ENCODE data around the gene FNDC5. TPM values are rescaled to one million over a fixed set of nuclear protein-coding genes. Genes with fewer than 3 reads are reported as not detected.
"Not testable (repeated sequence)": the region's sequence is repeated elsewhere in the genome, so short reads cannot be mapped to it uniquely, and the experiment has no call there.

Gene FNDC5
- total RNA-seq, 6 experiments from 2014 or later = 1.0 to 8.3 (median 2.4) TPM

DNA sequence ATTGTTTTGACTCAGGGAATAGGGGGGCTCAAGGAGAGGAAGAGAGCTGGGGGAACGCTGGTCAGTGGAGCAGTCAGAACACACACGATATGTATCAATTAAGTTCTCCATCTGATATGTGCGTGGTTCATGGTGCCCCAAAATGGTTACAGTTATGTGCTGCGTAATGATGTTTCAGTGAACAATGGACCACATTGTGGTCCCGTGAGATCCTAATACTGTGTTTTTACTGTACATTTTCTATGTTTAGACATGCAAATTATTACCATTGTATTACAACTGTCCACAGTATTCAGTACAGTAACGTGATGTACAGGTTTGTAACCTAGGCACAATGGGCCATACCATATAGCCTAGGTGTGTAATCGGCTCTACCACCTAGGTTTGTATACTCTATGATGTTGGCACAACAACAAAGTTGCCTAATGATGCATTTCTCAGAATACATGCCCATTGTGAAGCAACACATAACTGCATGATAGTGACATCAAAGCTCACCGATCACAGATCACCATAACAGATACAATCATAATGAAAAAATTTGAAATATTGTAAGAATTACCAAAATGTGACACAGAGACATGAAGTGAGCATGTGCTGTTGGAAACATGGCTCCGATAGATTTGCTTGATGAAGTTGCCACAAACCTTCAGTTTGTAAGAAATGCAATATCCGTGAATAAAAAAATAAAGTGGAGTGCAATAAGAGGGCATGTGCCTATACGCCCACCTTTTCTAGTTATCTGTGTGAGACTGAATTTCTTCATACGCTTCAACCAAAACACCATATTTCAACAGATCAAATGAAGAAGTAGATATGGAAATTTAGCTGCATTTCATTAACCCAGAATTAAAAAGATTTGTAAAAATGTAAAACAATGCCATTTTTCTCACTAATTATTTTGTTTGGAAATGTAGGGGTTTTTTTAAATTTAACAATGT is 45.3 kb upstream of the FNDC5 start:
- H3K27ac ChIP-seq = no peak overlapping the region
- H3K9me3 ChIP-seq = no peaks in the 10 kb centered on the region
- TF ChIP-seq, protein P1, sequence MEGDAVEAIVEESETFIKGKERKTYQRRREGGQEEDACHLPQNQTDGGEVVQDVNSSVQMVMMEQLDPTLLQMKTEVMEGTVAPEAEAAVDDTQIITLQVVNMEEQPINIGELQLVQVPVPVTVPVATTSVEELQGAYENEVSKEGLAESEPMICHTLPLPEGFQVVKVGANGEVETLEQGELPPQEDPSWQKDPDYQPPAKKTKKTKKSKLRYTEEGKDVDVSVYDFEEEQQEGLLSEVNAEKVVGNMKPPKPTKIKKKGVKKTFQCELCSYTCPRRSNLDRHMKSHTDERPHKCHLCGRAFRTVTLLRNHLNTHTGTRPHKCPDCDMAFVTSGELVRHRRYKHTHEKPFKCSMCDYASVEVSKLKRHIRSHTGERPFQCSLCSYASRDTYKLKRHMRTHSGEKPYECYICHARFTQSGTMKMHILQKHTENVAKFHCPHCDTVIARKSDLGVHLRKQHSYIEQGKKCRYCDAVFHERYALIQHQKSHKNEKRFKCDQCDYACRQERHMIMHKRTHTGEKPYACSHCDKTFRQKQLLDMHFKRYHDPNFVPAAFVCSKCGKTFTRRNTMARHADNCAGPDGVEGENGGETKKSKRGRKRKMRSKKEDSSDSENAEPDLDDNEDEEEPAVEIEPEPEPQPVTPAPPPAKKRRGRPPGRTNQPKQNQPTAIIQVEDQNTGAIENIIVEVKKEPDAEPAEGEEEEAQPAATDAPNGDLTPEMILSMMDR (IDR thresholded peaks at IDR 0.05) = no peak
- TF ChIP-seq POLR2A (IDR thresholded peaks at IDR 0.05) = no peak
- intact Hi-C loops (cut with DNase I) = no loop called here
- 87% methylated on average over 11 of the region's 12 CpGs for WGBS (ENCODE audit: insufficient coverage, low coverage, low lambda C conversion rate, missing lambda C conversion rate)
- H3K4me1 ChIP-seq = peaks cover 0 to under 1% (median 0%) of the 10 kb centered on the region in 4 donors
- no peak overlapping the region for H3K4me3 ChIP-seq
- ATAC-seq (no peak), DNase-seq (no peak)
- no peaks in the 10 kb centered on the region for H3K36me3 ChIP-seq
- H3K27me3 ChIP-seq = no peaks in the 10 kb centered on the region

DNA sequence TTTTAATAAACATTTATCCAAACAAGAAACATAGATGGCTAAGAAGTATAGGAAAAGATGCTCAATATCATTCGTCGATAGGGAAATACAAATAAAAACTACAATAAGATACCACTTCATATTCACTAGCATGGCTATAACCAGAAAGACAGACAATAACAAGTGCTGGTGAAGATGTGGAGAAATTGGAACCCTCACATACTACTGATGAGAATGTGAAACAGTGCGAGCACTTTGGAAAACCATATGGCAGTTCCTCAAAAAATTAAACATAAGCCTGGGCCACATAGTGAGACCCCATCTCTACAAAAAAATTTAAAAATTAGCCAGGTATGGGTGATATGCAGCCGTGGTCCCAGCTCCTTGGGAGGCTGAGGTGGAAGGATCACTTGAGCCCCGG is 39.6 kb upstream of the FNDC5 start:
- 76% methylated on average over 5 of the region's 5 CpGs for WGBS (ENCODE audit: insufficient coverage, low coverage, low lambda C conversion rate, missing lambda C conversion rate)
- no peaks in the 10 kb centered on the region for H3K9me3 ChIP-seq
- TF ChIP-seq POLR2A (IDR thresholded peaks at IDR 0.05) = no peak
- TF ChIP-seq, protein P1 (IDR thresholded peaks at IDR 0.05) = no peak

DNA sequence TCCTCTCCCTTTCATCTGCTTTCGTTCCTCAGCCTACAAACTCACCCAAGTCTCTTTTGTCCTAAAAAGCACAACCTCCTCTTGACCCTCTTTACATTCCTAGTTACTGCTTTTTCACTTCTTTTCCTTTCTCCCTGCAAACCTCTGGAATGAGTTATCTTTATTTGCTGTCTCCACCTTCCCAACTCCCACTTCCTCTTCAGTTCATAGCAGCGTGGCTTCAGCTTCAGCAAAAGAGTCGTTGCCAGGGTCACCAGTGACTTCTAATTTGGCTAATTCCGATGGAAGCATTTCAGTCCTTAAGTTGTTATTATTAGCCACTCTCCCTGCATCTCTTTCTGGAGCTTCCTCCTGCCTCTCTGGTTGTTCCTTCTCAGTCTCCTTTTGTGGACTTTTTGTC is 36.7 kb upstream of the FNDC5 start:
- H3K27ac ChIP-seq = no peak overlapping the region
- no peaks in the 10 kb centered on the region for H3K27me3 ChIP-seq
- ATAC-seq (no peak), DNase-seq (no peak)
- TF ChIP-seq POLR2A (IDR thresholded peaks at IDR 0.05) = no peak
- TF ChIP-seq, protein P1 (IDR thresholded peaks at IDR 0.05) = no peak
- H3K4me3 ChIP-seq = no peak overlapping the region
- H3K9me3 ChIP-seq = no peaks in the 10 kb centered on the region
- no peaks in the 10 kb centered on the region for H3K36me3 ChIP-seq
- intact Hi-C loops (cut with DNase I) = no loop called here
- WGBS (ENCODE audit: insufficient coverage, low coverage, low lambda C conversion rate, missing lambda C conversion rate) = 26% methylated on average over 4 of the region's 4 CpGs
- H3K4me1 ChIP-seq = peaks cover 0 to 11% (median 2%) of the 10 kb centered on the region in 4 donors

More for the DNA sequence above, 39.6 kb upstream of the FNDC5 start:
- Histone ChIP-seq H3K27me3 (no peaks in the 10 kb centered on the region), H3K4me1 (no peaks in the 10 kb centered on the region), H3K36me3 (no peaks in the 10 kb centered on the region), H3K27ac (no peak overlapping the region), H3K4me3 (no peak overlapping the region)
- ATAC-seq = no peak
- intact Hi-C loops (cut with DNase I) = no loop called here
- no peak for DNase-seq

DNA sequence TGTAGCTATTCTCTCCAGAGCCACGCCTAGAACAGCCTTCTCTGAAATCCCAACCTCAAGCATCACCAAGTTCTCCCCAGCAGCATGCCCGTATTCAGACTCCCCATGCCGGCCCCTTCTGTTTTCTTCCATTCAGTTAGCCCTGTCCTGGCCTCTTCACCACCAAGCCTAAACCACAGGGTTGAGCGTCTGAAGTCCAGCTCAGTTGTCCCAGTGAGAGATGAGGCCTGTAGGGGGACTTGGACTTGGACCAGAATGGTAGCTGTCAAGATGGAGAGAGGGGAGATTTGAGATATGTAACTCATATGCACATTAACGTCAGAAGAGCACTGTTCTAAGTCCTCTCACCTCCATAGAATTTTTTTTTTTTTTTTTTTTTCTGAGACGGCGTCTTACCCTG is 35.9 kb upstream of the FNDC5 start:
- no peak for DNase-seq

DNA sequence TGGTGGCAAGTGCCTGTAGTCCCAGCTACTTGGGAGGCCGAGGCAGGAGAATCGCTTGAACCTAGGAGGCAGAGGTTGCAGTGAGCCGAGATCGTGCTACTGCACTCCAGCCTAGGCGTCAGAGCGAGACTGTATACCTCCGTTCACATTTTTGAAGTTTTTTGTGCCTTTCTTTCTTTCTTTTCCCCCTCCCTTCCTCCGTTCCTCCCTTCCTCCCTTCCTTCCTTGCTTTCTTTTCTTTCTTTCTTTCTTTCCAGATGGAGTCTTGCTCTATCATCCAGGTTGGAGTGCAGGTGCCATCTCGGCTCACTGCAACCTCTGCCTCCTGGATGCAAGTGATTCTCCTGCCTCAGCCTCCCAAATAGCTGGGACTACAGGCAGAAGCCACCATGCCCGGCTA is 34.9 kb upstream of the FNDC5 start:
- H3K27ac ChIP-seq; ATAC-seq; H3K36me3 ChIP-seq; intact Hi-C loops (cut with DNase I); DNase-seq; H3K4me3 ChIP-seq; H3K9me3 ChIP-seq; H3K27me3 ChIP-seq: not testable (repeated sequence)
- H3K4me1 ChIP-seq = peaks cover 0 to 13% (median 2%) of the 10 kb centered on the region in 4 donors
- WGBS (ENCODE audit: insufficient coverage, low coverage, low lambda C conversion rate, missing lambda C conversion rate) = 65% methylated on average over 5 of the region's 10 CpGs

More for the DNA sequence above, 35.9 kb upstream of the FNDC5 start:
- Histone ChIP-seq H3K9me3 (no peaks in the 10 kb centered on the region), H3K4me3 (no peak overlapping the region), H3K27ac (no peak overlapping the region), H3K4me1 (peaks cover 0 to 11% (median 2%) of the 10 kb centered on the region in 4 donors), H3K27me3 (no peaks in the 10 kb centered on the region), H3K36me3 (no peaks in the 10 kb centered on the region)
- no peak for ATAC-seq
- 75% methylated on average over 5 of the region's 7 CpGs for WGBS (ENCODE audit: insufficient coverage, low coverage, low lambda C conversion rate, missing lambda C conversion rate)
- intact Hi-C loops (cut with DNase I) = no loop called here
- no peak for TF ChIP-seq POLR2A (IDR thresholded peaks at IDR 0.05)
- TF ChIP-seq, protein P1 (IDR thresholded peaks at IDR 0.05) = no peak

All from right lobe of liver (tissue), 6 donors.